ENCODE results near the gene S100A11. TPM values are rescaled to one million over a fixed set of nuclear protein-coding genes. Genes with fewer than 3 reads are reported as not detected.

Gene S100A11
- total RNA-seq, 2 experiments from 2014 or later: 131 to 144 TPM

DNA sequence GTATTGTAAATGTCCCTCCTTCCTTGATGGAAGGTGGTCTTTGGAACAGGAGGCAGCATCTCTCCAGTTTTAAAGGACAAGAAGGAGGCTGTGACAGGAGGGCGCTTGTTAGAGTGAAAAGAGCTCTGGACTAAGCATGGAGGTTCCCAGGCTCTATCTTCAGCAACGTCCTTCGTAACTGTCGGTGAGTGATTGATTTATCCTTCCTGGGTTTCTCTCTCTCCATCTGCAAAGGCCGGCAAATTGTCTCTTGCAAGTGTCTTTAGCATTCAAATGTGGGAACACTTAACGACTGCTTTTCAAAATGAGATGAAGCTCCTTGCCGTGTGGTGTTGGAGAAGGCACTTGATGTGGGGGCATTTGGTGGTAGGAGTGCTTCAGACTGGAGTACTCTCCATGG is 15.2 kb downstream of the S100A11 start:
- TF ChIP-seq, protein P1, sequence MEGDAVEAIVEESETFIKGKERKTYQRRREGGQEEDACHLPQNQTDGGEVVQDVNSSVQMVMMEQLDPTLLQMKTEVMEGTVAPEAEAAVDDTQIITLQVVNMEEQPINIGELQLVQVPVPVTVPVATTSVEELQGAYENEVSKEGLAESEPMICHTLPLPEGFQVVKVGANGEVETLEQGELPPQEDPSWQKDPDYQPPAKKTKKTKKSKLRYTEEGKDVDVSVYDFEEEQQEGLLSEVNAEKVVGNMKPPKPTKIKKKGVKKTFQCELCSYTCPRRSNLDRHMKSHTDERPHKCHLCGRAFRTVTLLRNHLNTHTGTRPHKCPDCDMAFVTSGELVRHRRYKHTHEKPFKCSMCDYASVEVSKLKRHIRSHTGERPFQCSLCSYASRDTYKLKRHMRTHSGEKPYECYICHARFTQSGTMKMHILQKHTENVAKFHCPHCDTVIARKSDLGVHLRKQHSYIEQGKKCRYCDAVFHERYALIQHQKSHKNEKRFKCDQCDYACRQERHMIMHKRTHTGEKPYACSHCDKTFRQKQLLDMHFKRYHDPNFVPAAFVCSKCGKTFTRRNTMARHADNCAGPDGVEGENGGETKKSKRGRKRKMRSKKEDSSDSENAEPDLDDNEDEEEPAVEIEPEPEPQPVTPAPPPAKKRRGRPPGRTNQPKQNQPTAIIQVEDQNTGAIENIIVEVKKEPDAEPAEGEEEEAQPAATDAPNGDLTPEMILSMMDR (IDR thresholded peaks at IDR 0.05): no peak
- no peak for ATAC-seq
- CTCF ChIA-PET: interaction anchor here (0.8 to 1.6 kb wide), 5 partner anchors 8 to 54 kb away, joined by 3 to 10 read pairs (median 4); no protein-coding TSS in a partner anchor
- Mint-ChIP-seq H3K27me3 (peaks cover 1% of the 10 kb centered on the region), H3K36me3 (ENCODE audit: low read depth) (no peaks in the 10 kb centered on the region), H3K9me3 (no peaks in the 10 kb centered on the region), H3K27ac (no peak overlapping the region), H3K4me1 (ENCODE audit: low read depth) (no peaks in the 10 kb centered on the region), H3K4me3 (no peak overlapping the region)
- no peak for DNase-seq
- intact Hi-C loops (cut with micrococcal nuclease): no loop called here
- POLR2A ChIA-PET: no interaction called here

DNA sequence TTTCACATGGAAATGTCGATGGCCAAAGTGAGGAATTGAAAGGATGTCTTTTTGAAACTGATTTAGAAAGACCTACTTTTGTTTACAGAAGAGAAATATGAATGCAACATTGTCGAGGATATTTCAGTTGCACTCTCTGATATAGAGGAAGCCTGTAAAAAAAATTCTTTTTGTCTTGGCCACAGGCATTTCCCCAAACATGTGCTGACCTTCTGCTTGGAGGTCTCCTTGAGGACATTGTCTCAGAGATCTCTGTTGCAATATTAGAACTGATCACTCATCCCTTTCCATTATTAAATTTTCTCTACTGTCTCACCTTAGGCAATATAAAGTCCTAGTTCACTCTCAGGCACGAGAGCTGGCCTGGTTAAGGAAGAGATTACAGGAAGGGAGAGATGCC is 16.0 kb downstream of the S100A11 start:
- ATAC-seq (no peak), DNase-seq (no peak)
- H3K27me3 Mint-ChIP-seq: peaks cover 2% of the 10 kb centered on the region
- no peak overlapping the region for H3K27ac Mint-ChIP-seq
- ChIA-PET CTCF (interaction anchor here (0.8 to 1.2 kb wide), 3 partner anchors 14 to 53 kb away, joined by 3 to 4 read pairs (median 4); no protein-coding TSS in a partner anchor), POLR2A (no interaction called here)
- no peaks in the 10 kb centered on the region for H3K4me1 Mint-ChIP-seq (ENCODE audit: low read depth)
- H3K36me3 Mint-ChIP-seq (ENCODE audit: low read depth): no peaks in the 10 kb centered on the region
- TF ChIP-seq, protein P1 (IDR thresholded peaks at IDR 0.05): no peak
- intact Hi-C loops (cut with micrococcal nuclease): no loop called here
- no peak overlapping the region for H3K4me3 Mint-ChIP-seq
- H3K9me3 Mint-ChIP-seq: no peaks in the 10 kb centered on the region

DNA sequence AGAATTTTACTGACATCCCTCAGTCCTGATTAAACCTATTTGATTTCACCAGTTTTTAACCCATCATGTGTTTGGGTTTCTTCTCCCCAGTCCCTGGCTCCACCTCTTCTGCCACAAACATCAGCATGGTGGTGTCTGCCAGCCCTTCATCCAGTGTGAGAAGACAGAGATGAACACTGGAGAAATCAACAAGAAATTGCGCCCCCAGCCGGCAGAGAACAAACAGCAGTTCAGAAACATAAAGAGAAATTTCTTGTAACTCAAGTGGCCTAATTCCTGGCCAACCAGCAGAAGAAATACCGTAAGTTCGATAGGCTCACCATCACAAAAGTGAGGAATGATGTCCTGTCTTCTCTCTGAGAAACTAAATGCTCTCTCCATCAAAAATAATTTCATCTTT is 18.3 kb downstream of the S100A11 start:
- no peak overlapping the region for H3K4me3 Mint-ChIP-seq
- CTCF ChIA-PET: interaction anchor here (0.7 to 10.5 kb wide), 9 partner anchors 16 to 137 kb away, joined by 3 to 122 read pairs (median 4); no protein-coding TSS in a partner anchor
- ATAC-seq (no peak), DNase-seq (peak; percentile 65)
- no peaks in the 10 kb centered on the region for H3K9me3 Mint-ChIP-seq
- intact Hi-C loops (cut with micrococcal nuclease): no loop called here
- POLR2A ChIA-PET: no interaction called here
- TF ChIP-seq, protein P1 (IDR thresholded peaks at IDR 0.05): peak; percentile 64
- H3K36me3 Mint-ChIP-seq (ENCODE audit: low read depth): no peaks in the 10 kb centered on the region
- peaks cover 3% of the 10 kb centered on the region for H3K4me1 Mint-ChIP-seq (ENCODE audit: low read depth)
- H3K27me3 Mint-ChIP-seq: peaks cover 5% of the 10 kb centered on the region
- no peak overlapping the region for H3K27ac Mint-ChIP-seq

DNA sequence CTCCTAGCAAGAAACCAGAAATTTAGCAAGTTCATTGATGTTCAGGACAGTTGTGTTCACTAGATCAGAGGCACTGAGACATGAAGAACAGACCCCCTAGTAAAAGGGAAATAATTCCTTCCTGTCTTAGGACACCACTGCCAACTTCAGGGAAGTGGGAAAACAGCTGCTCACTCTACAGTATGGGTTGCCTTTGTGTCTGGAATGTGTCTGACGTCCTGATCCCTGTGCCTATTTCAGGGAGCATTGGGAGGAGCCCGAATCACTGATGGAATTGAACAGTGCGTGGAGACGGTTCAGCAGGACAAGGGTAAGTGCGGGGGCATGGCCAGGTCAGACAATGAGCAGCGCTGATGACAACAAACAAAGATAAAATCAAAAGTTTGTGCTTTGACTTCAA is 21.0 kb downstream of the S100A11 start:
- DNase-seq (no peak), ATAC-seq (no peak)
- Mint-ChIP-seq H3K4me3 (no peak overlapping the region), H3K36me3 (ENCODE audit: low read depth) (no peaks in the 10 kb centered on the region), H3K27me3 (peaks cover 7% of the 10 kb centered on the region), H3K4me1 (ENCODE audit: low read depth) (peaks cover 3% of the 10 kb centered on the region), H3K27ac (no peak overlapping the region), H3K9me3 (no peaks in the 10 kb centered on the region)
- TF ChIP-seq, protein P1 (IDR thresholded peaks at IDR 0.05): no peak
- intact Hi-C loops (cut with micrococcal nuclease): no loop called here
- POLR2A ChIA-PET: interaction anchor here (1.3 to 1.6 kb wide), 2 partner anchors 15 to 107 kb away, joined by 3 to 4 read pairs; no protein-coding TSS in a partner anchor
- CTCF ChIA-PET: interaction anchor here (1.0 to 10.5 kb wide), 9 partner anchors 14 to 83 kb away, joined by 3 to 122 read pairs (median 3); no protein-coding TSS in a partner anchor

DNA sequence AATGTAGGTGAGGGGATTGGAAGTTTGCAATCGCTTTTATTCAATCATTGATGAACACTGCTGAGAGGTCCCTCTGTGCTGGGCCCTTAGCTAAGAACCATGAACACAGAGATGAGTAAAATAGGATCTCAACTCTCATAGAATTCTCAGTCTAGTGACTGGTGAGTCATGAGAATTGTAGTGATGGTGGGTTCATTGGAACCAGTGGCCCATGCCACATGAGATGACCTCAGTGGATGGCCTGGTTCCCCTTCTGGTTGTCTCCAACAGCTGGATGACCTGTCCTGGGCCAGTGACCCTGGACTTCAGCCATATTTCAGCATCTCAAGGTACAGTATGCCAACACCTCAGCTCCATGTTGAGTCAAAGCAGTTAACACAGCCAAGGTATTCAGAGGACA is 21.9 kb downstream of the S100A11 start:
- Mint-ChIP-seq H3K27ac (no peak overlapping the region), H3K9me3 (no peaks in the 10 kb centered on the region), H3K4me1 (ENCODE audit: low read depth) (peaks cover 3% of the 10 kb centered on the region), H3K27me3 (peaks cover 7% of the 10 kb centered on the region), H3K36me3 (ENCODE audit: low read depth) (no peaks in the 10 kb centered on the region), H3K4me3 (no peak overlapping the region)
- intact Hi-C loops (cut with micrococcal nuclease): no loop called here
- ChIA-PET POLR2A (interaction anchor here (1.3 to 1.6 kb wide), 2 partner anchors 16 to 106 kb away, joined by 3 to 4 read pairs; no protein-coding TSS in a partner anchor), CTCF (interaction anchor here (1.1 to 10.5 kb wide), 7 partner anchors 13 to 82 kb away, joined by 3 to 122 read pairs (median 9); no protein-coding TSS in a partner anchor)
- TF ChIP-seq, protein P1 (IDR thresholded peaks at IDR 0.05): no peak
- DNase-seq (no peak), ATAC-seq (no peak)

All from activated CD8-positive, alpha-beta T cell treated with anti-CD3 and anti-CD28 coated beads for 36 hours (primary cell).